HCT116 (cell line): ENCODE measurements around the gene LRIG1. TPM values are rescaled to one million over a fixed set of nuclear protein-coding genes. Genes with fewer than 3 reads are reported as not detected.

ENCODE experiments used
- ATAC-seq: fragments of 200-7000 bp; cut with Tn5 transposase; 2 replicates; pipeline ENCODE4 v1.9.1; 2020; ENCODE audit warnings: mild to moderate bottlenecking, moderate library complexity
- BruUV-seq: library from RNA; stranded (reverse); fragments of 400-500 nt; replicated peaks from 2 replicates; lab custom pipeline; 2021; lab: Mats Ljungman, UMichigan
- CTCF ChIA-PET: fragments of 300-600 bp; sonication (Branson Sonifier 250); formaldehyde crosslinking; loops from one replicate; lab custom pipeline; 2021; ENCODE audit warnings: antibody characterized with exemption; lab: Charles Lee
- POLR2A ChIA-PET: fragments of 300-600, 350-600 bp; sonication (Branson Sonifier 250); formaldehyde crosslinking; loops from one replicate; lab custom pipeline; 2021; ENCODE audit warnings: antibody characterized with exemption; lab: Charles Lee
- RAD21 ChIA-PET, 2 experiments: fragments of 300-600 bp; sonication (Branson Sonifier 250); formaldehyde crosslinking; loops; one replicate each; lab custom pipeline; 2023; ENCODE audit warnings: low total read pairs in 2 of 2; ENCODE audit not compliant: uncharacterized antibody in 2 of 2, unreplicated experiment in 2 of 2, low non-redundant PET in 1 of 2; lab: Charles Lee
- DNase-seq: peaks from one replicate; pipeline ENCODE4 v3.0.0-alpha.2; 2010; ENCODE audit warnings: low read depth, low spot score
- H2AFZ ChIP-seq: fragments of 200-600 bp; shearing (Covaris generic), sonication (generic); 2 replicates; pipeline ENCODE4 v1.6.1; 2017; ENCODE audit warnings: low read depth, mixed run types, mixed read lengths, antibody characterized with exemption, low read length; ENCODE audit not compliant: poor library complexity, severe bottlenecking
- H3K27ac ChIP-seq: 2 replicates; pipeline ENCODE4 v1.5.1; 2012; ENCODE audit warnings: low read depth, low read length
- H3K27me3 ChIP-seq: fragments of 200-600 bp; sonication (generic); 2 replicates; pipeline ENCODE4 v1.6.1; 2016; ENCODE audit warnings: mixed run types, low read length, mixed read lengths; ENCODE audit not compliant: insufficient read depth
- H3K36me3 ChIP-seq, 2 experiments: fragments of 200-500 bp in 1 of 2; fragments of 200-600 bp in 1 of 2; sonication (Bioruptor generic) in 1 of 2; sonication (generic) in 1 of 2; 2 replicates each; pipeline versions ENCODE4 v1.5.1 to v1.6.1; 2014 to 2016; ENCODE audit warnings: low read length in 2 of 2, inconsistent platforms in 1 of 2, mixed read lengths in 1 of 2, mixed run types in 1 of 2; ENCODE audit not compliant: insufficient read depth in 2 of 2, control insufficient read depth in 1 of 2
- H3K4me1 ChIP-seq, 2 experiments: fragments of 200-600 bp in 1 of 2; sonication (generic) in 1 of 2; 2 replicates each; pipeline versions ENCODE4 v1.5.1 to v1.6.1; 2012 to 2017; ENCODE audit warnings: low read length in 2 of 2, inconsistent platforms in 1 of 2, mild to moderate bottlenecking in 1 of 2, mixed read lengths in 1 of 2, mixed run types in 1 of 2, moderate library complexity in 1 of 2; ENCODE audit not compliant: insufficient read depth in 2 of 2, control insufficient read depth in 1 of 2
- H3K4me2 ChIP-seq: fragments of 200-600 bp; sonication (generic); 2 replicates; pipeline ENCODE4 v1.6.1; 2017; ENCODE audit warnings: mixed run types, low read length, mixed read lengths
- H3K4me3 ChIP-seq, 2 experiments: fragments of 200-600 bp in 1 of 2; sonication (generic) in 1 of 2; replicated peaks in 1 of 2; 2 replicates each; pipeline ENCODE4 v1.5.1; 2011 to 2016; ENCODE audit warnings: low read length in 2 of 2, control low read depth in 1 of 2, low read depth in 1 of 2, mild to moderate bottlenecking in 1 of 2, mixed read lengths in 1 of 2, mixed run types in 1 of 2
- H3K79me2 ChIP-seq: fragments of 200-600 bp; sonication (generic); 2 replicates; pipeline ENCODE4 v1.6.1; 2017; ENCODE audit warnings: mild to moderate bottlenecking, mixed run types, low read length, moderate library complexity, mixed read lengths; ENCODE audit not compliant: insufficient read depth
- H3K9ac ChIP-seq: fragments of 200-600 bp; sonication (generic); 2 replicates; pipeline ENCODE4 v1.6.1; 2016; ENCODE audit warnings: low read length, mixed read lengths
- H3K9me2 ChIP-seq: fragments of 200-600 bp; sonication (generic), shearing (Covaris generic); 2 replicates; pipeline ENCODE4 v1.6.1; 2017; ENCODE audit warnings: mixed run types, mild to moderate bottlenecking, moderate library complexity; ENCODE audit not compliant: insufficient read depth
- H3K9me3 ChIP-seq, 2 experiments: fragments of 200-500 bp in 1 of 2; fragments of 200-600 bp in 1 of 2; sonication (Bioruptor generic) in 1 of 2; sonication (generic) in 1 of 2; 2 replicates each; pipeline ENCODE4 v1.6.1; 2014 to 2017; ENCODE audit warnings: low read length in 2 of 2, mixed read lengths in 2 of 2, inconsistent platforms in 1 of 2, low read depth in 1 of 2, mild to moderate bottlenecking in 1 of 2, mixed run types in 1 of 2, moderate library complexity in 1 of 2; ENCODE audit not compliant: control insufficient read depth in 1 of 2, insufficient read depth in 1 of 2
- H4K20me1 ChIP-seq: fragments of 200-600 bp; sonication (generic), shearing (Covaris generic); 2 replicates; pipeline ENCODE4 v1.6.1; 2017; ENCODE audit warnings: mixed run types, mild to moderate bottlenecking, moderate library complexity; ENCODE audit not compliant: insufficient read depth
- ATF3 ChIP-seq: IDR thresholded peaks from 2 replicates; pipeline ENCODE4 v1.6.1; 2012
- EGR1 ChIP-seq: IDR thresholded peaks from 2 replicates; pipeline ENCODE4 v1.6.1; 2012; ENCODE audit warnings: low read depth
- EZH2 ChIP-seq: fragments of 200-600 bp; sonication (generic); IDR thresholded peaks from 2 replicates; pipeline ENCODE4 v1.6.1; 2017; ENCODE audit warnings: antibody characterized with exemption, mixed run types
- FOSL1 ChIP-seq: IDR thresholded peaks from 2 replicates; pipeline ENCODE4 v1.6.1; 2012; ENCODE audit warnings: low read depth
- JUND ChIP-seq: IDR thresholded peaks from 2 replicates; pipeline ENCODE4 v1.6.1; 2012
- POLR2A ChIP-seq: IDR thresholded peaks from 2 replicates; pipeline ENCODE4 v1.7.0; 2011; ENCODE audit warnings: borderline replicate concordance; ENCODE audit not compliant: insufficient read depth, insufficient read length; ENCODE audit errors: extremely low read depth
- POLR2AphosphoS5 ChIP-seq: IDR thresholded peaks from 2 replicates; pipeline ENCODE4 v1.6.1; 2011; ENCODE audit warnings: mild to moderate bottlenecking, low read depth, low read length, moderate library complexity
- SIN3A ChIP-seq: IDR thresholded peaks from 2 replicates; pipeline ENCODE4 v1.6.1; 2012; ENCODE audit warnings: low read depth
- YY1 ChIP-seq: IDR thresholded peaks from 2 replicates; pipeline ENCODE4 v1.6.1; 2011; ENCODE audit warnings: low read length, low read depth, moderate library complexity, mild to moderate bottlenecking; ENCODE audit not compliant: insufficient replicate concordance; ENCODE audit errors: extremely low read depth
- ZNF274 ChIP-seq: fragments of 200-500 bp; sonication (Bioruptor generic); IDR thresholded peaks from 2 replicates; pipeline ENCODE4 v1.6.1; 2014; ENCODE audit warnings: mild to moderate bottlenecking, low read depth, low read length, inconsistent platforms
- intact Hi-C: fragments of 100-400 bp; cut with micrococcal nuclease; formaldehyde crosslinking; loops from 2 replicates; pipeline ENCODE4 v1.10.0; 2022
- total RNA-seq: library from RNA; stranded (reverse); gene quantifications from one replicate; pipeline ENCODE4 v1.2.1, GENCODE V29; 2021; ENCODE audit not compliant: unreplicated experiment
- TF ChIP-seq, protein P1 (sequence below): IDR thresholded peaks from 2 replicates; pipeline ENCODE4 v1.6.1; 2012; ENCODE audit warnings: low read depth
- TF ChIP-seq, protein P2 (sequence below): IDR thresholded peaks from 2 replicates; pipeline ENCODE4 v1.6.1; 2011; ENCODE audit warnings: mild to moderate bottlenecking, low read length, moderate library complexity; ENCODE audit not compliant: insufficient replicate concordance; ENCODE audit errors: extremely low read depth

Gene LRIG1
- total RNA-seq, 1 experiment from 2014 or later: 3.1 TPM

- Histone ChIP-seq H3K27ac (no peak overlapping the region), H3K27me3 (no peaks in the 10 kb centered on the region), H3K4me1 (no peaks in the 10 kb centered on the region), H3K36me3 (peaks cover 2 to 11% of the 10 kb centered on the region in 2 experiments; a peak in 1 of 4 replicates), H3K4me2 (no peak overlapping the region), H3K4me3 (no peak overlapping the region), H2AFZ (no peak overlapping the region), H3K79me2 (no peaks in the 10 kb centered on the region), H4K20me1 (no peaks in the 10 kb centered on the region), H3K9me3 (no peaks in the 10 kb centered on the region), H3K9ac (no peak overlapping the region), H3K9me2 (no peaks in the 10 kb centered on the region)
- DNase-seq: no peak
- ChIA-PET CTCF (no interaction called here), POLR2A (no interaction called here), RAD21 (no interaction called here)
- BruUV-seq: no TSS peak
- ATAC-seq: no peak
- TF ChIP-seq POLR2A (no peak), JUND (no peak), EZH2 (no peak), ZNF274 (no peak), EGR1 (no peak), ATF3 (no peak), YY1 (no peak), POLR2AphosphoS5 (no peak), SIN3A (no peak), FOSL1 (no peak)
- TF ChIP-seq, protein P1, sequence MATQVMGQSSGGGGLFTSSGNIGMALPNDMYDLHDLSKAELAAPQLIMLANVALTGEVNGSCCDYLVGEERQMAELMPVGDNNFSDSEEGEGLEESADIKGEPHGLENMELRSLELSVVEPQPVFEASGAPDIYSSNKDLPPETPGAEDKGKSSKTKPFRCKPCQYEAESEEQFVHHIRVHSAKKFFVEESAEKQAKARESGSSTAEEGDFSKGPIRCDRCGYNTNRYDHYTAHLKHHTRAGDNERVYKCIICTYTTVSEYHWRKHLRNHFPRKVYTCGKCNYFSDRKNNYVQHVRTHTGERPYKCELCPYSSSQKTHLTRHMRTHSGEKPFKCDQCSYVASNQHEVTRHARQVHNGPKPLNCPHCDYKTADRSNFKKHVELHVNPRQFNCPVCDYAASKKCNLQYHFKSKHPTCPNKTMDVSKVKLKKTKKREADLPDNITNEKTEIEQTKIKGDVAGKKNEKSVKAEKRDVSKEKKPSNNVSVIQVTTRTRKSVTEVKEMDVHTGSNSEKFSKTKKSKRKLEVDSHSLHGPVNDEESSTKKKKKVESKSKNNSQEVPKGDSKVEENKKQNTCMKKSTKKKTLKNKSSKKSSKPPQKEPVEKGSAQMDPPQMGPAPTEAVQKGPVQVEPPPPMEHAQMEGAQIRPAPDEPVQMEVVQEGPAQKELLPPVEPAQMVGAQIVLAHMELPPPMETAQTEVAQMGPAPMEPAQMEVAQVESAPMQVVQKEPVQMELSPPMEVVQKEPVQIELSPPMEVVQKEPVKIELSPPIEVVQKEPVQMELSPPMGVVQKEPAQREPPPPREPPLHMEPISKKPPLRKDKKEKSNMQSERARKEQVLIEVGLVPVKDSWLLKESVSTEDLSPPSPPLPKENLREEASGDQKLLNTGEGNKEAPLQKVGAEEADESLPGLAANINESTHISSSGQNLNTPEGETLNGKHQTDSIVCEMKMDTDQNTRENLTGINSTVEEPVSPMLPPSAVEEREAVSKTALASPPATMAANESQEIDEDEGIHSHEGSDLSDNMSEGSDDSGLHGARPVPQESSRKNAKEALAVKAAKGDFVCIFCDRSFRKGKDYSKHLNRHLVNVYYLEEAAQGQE: no peak
- TF ChIP-seq, protein P2, sequence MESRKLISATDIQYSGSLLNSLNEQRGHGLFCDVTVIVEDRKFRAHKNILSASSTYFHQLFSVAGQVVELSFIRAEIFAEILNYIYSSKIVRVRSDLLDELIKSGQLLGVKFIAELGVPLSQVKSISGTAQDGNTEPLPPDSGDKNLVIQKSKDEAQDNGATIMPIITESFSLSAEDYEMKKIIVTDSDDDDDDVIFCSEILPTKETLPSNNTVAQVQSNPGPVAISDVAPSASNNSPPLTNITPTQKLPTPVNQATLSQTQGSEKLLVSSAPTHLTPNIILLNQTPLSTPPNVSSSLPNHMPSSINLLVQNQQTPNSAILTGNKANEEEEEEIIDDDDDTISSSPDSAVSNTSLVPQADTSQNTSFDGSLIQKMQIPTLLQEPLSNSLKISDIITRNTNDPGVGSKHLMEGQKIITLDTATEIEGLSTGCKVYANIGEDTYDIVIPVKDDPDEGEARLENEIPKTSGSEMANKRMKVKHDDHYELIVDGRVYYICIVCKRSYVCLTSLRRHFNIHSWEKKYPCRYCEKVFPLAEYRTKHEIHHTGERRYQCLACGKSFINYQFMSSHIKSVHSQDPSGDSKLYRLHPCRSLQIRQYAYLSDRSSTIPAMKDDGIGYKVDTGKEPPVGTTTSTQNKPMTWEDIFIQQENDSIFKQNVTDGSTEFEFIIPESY: no peak
- intact Hi-C loops: no loop called here
Measured at GRCh38 chr3:66383998-66384745, 116.7 kb downstream of the LRIG1 start.
